Measurements from ENCODE around the gene HOXD11.

DNA sequence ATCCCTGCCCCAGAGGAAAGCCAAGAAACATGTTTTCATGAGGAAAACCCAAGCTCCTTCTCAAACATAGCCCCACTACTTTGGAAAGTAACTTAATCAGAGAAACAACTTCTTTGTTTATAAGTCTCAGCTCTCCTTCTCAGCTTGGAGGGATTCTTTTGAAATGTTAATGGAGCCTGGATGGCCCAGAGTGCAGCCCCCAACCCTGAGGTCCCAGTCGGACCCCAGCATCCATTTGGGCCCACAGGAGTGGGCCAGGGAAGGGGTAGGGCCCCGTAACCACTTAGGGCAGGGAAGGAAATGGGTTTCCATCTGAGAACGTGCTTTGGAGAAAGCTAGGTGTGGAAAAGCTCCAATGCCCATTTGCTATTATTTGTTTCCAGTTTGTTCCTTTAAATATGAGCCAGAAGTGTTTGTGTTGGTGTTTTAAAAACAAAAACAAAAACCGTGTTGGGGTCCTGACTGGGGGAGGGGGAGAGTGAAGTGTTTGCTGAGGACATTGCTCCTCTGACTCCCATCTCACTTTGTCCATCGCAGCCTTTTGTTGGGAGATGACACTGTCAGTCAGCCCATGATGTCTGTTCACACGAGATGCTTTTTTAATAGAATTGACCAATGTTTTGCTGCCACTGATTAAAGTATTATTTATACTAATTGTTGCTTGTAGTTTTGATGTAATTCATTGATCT is 48.4 kb downstream of the HOXD11 start:
- TF ChIP-seq MAX (IDR thresholded peaks at IDR 0.05; ENCODE audit: low read depth, low read length) (no peak), POLR2A (IDR thresholded peaks at IDR 0.05; ENCODE audit: extremely low read depth, insufficient read length) (no peak)
- TF ChIP-seq, protein P1, sequence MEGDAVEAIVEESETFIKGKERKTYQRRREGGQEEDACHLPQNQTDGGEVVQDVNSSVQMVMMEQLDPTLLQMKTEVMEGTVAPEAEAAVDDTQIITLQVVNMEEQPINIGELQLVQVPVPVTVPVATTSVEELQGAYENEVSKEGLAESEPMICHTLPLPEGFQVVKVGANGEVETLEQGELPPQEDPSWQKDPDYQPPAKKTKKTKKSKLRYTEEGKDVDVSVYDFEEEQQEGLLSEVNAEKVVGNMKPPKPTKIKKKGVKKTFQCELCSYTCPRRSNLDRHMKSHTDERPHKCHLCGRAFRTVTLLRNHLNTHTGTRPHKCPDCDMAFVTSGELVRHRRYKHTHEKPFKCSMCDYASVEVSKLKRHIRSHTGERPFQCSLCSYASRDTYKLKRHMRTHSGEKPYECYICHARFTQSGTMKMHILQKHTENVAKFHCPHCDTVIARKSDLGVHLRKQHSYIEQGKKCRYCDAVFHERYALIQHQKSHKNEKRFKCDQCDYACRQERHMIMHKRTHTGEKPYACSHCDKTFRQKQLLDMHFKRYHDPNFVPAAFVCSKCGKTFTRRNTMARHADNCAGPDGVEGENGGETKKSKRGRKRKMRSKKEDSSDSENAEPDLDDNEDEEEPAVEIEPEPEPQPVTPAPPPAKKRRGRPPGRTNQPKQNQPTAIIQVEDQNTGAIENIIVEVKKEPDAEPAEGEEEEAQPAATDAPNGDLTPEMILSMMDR (IDR thresholded peaks at IDR 0.05; ENCODE audit: low read depth, low read length), result no peak
